Thyroid gland (tissue), 4 donors: ENCODE results near the gene PARD6B.

ENCODE experiments used
- POLR2A ChIP-seq, 2 donors: fragments of 450-650 bp; IDR thresholded peaks; one replicate each; pipeline ENCODE4 v1.6.1; 2017; ENCODE audit warnings: antibody characterized with exemption in 2 of 2, mild to moderate bottlenecking in 2 of 2, moderate library complexity in 1 of 2
- TF ChIP-seq, protein P1 (sequence below), 6 experiments: fragments of 200-600 bp in 3 of 6; fragments of 450-650 bp in 3 of 6; sonication (generic) in 3 of 6; IDR thresholded peaks; one replicate each; pipeline ENCODE4 v1.5.1; 2016 to 2019; ENCODE audit warnings: antibody characterized with exemption in 6 of 6, mild to moderate bottlenecking in 2 of 6, inconsistent platforms in 1 of 6, moderate library complexity in 1 of 6

DNA sequence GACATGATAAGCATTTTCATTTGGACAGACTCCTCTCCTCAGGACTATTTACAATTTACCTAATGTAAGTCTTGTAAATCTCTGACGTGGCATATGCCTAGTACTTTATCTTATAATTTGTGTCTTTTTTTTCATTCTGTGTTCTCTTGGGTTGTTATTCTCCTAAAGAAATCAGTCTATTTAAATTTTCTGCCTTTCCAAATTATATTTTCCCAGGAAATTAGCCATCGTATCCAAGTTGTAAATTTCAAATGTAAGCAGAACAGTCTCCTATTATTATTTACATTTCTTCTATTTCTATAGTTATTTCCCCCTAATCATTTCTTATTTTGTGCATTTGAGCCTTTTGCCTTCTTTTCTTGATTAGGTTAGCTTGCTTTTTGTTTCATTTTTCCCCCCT lies 46.0 kb downstream of the PARD6B start:
- TF ChIP-seq, protein P1, sequence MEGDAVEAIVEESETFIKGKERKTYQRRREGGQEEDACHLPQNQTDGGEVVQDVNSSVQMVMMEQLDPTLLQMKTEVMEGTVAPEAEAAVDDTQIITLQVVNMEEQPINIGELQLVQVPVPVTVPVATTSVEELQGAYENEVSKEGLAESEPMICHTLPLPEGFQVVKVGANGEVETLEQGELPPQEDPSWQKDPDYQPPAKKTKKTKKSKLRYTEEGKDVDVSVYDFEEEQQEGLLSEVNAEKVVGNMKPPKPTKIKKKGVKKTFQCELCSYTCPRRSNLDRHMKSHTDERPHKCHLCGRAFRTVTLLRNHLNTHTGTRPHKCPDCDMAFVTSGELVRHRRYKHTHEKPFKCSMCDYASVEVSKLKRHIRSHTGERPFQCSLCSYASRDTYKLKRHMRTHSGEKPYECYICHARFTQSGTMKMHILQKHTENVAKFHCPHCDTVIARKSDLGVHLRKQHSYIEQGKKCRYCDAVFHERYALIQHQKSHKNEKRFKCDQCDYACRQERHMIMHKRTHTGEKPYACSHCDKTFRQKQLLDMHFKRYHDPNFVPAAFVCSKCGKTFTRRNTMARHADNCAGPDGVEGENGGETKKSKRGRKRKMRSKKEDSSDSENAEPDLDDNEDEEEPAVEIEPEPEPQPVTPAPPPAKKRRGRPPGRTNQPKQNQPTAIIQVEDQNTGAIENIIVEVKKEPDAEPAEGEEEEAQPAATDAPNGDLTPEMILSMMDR (IDR thresholded peaks at IDR 0.05) = no peak
- TF ChIP-seq POLR2A (IDR thresholded peaks at IDR 0.05) = no peak
